Endothelial cell of umbilical vein (primary cell): ENCODE results near the gene SLC25A22. TPM values are rescaled to one million over a fixed set of nuclear protein-coding genes. Genes with fewer than 3 reads are reported as not detected.

Experiments
- BruUV-seq: library from RNA; stranded (reverse); fragments of 400-500 nt; replicated peaks from 2 replicates; lab custom pipeline; 2021; lab: Mats Ljungman, UMichigan
- CTCF ChIA-PET: fragments of 300-600, 350-600 bp; sonication (Branson Sonifier 250); formaldehyde crosslinking; loops from one replicate; lab custom pipeline; 2021; ENCODE audit warnings: antibody characterized with exemption, inconsistent platforms; lab: Charles Lee
- POLR2A ChIA-PET: fragments of 300-600, 350-600 bp; sonication (Branson Sonifier 250); formaldehyde crosslinking; loops from one replicate; lab custom pipeline; 2021; ENCODE audit warnings: antibody characterized with exemption, inconsistent platforms; lab: Charles Lee
- DNase-seq: peaks from one replicate; pipeline ENCODE4 v3.0.0-alpha.2; 2011; ENCODE audit warnings: low read depth, low spot score
- FAIRE-seq: peaks from 2 replicates; lab custom pipeline; 2011; peaks lifted over from hg19 to GRCh38; lab: Jason Lieb, UNC
- H2AFZ ChIP-seq: 2 replicates; pipeline ENCODE4 v1.6.0; 2012; ENCODE audit warnings: low read depth, low read length, control low read depth, inconsistent platforms
- H3K27ac ChIP-seq: 2 replicates; pipeline ENCODE4 v1.5.1; 2011; ENCODE audit warnings: low read depth, mild to moderate bottlenecking, control low read depth, low read length, moderate library complexity; ENCODE audit not compliant: insufficient read depth
- H3K27me3 ChIP-seq, 2 experiments: 2 replicates each; pipeline versions ENCODE4 v1.6.0 to v1.6.1; 2011; ENCODE audit warnings: low read length in 2 of 2, mixed read lengths in 1 of 2; ENCODE audit not compliant: control insufficient read depth in 2 of 2, insufficient read depth in 2 of 2
- H3K36me3 ChIP-seq, 2 experiments: 2 replicates in 1 of 2; 3 replicates in 1 of 2; pipeline ENCODE4 v1.5.1; 2011; ENCODE audit warnings: low read length in 2 of 2, mild to moderate bottlenecking in 1 of 2, moderate library complexity in 1 of 2; ENCODE audit not compliant: control insufficient read depth in 2 of 2, insufficient read depth in 2 of 2; ENCODE audit errors: extremely low read depth in 1 of 2
- H3K4me1 ChIP-seq: 3 replicates; pipeline ENCODE4 v1.5.1; 2011; ENCODE audit warnings: mild to moderate bottlenecking, low read length; ENCODE audit not compliant: control insufficient read depth, insufficient read depth; ENCODE audit errors: extremely low read depth
- H3K4me2 ChIP-seq: 2 replicates; pipeline ENCODE4 v1.6.1; 2011; ENCODE audit warnings: low read length, control low read depth, mixed read lengths; ENCODE audit not compliant: insufficient read depth
- H3K4me3 ChIP-seq, 3 experiments: fragments of 200-600 bp in 1 of 3; sonication (generic), shearing (Covaris generic) in 1 of 3; replicated peaks in 1 of 3; 2 replicates each; pipeline ENCODE4 v1.5.1; 2011 to 2016; ENCODE audit warnings: control low read depth in 3 of 3, low read length in 3 of 3, mild to moderate bottlenecking in 2 of 3, inconsistent platforms in 1 of 3, low read depth in 1 of 3, moderate library complexity in 1 of 3; ENCODE audit not compliant: insufficient read depth in 1 of 3
- H3K79me2 ChIP-seq: 2 replicates; pipeline ENCODE4 v1.6.0; 2012; ENCODE audit warnings: low read length, inconsistent platforms; ENCODE audit not compliant: control insufficient read depth, insufficient read depth
- H3K9ac ChIP-seq: replicated peaks from 2 replicates; pipeline ENCODE3; 2011; ENCODE audit warnings: low read length, control low read depth; ENCODE audit not compliant: insufficient read depth; ENCODE audit errors: extremely low read depth
- H3K9me1 ChIP-seq: replicated peaks from 3 replicates; pipeline ENCODE4 v1.6.0; 2011; ENCODE audit warnings: mild to moderate bottlenecking, low read length; ENCODE audit not compliant: control insufficient read depth, insufficient read depth; ENCODE audit errors: extremely low read depth
- H3K9me3 ChIP-seq: replicated peaks from 2 replicates; pipeline ENCODE4 v1.5.1; 2012; ENCODE audit warnings: low read length, inconsistent platforms; ENCODE audit not compliant: control insufficient read depth, insufficient read depth
- H4K20me1 ChIP-seq: replicated peaks from 2 replicates; pipeline ENCODE3; 2011; ENCODE audit warnings: mild to moderate bottlenecking, low read length; ENCODE audit not compliant: control insufficient read depth, insufficient read depth; ENCODE audit errors: extremely low read depth
- EZH2 ChIP-seq: IDR thresholded peaks from 2 replicates; pipeline ENCODE4 v1.6.1; 2012; ENCODE audit warnings: borderline replicate concordance, low read depth, mild to moderate bottlenecking, moderate library complexity, low read length, inconsistent platforms; ENCODE audit not compliant: severe bottlenecking
- FOS ChIP-seq: IDR thresholded peaks from 2 replicates; pipeline ENCODE4 v1.6.1; 2011; ENCODE audit warnings: mild to moderate bottlenecking, low read length, moderate library complexity, borderline replicate concordance; ENCODE audit not compliant: insufficient read depth
- GATA2 ChIP-seq: IDR thresholded peaks from 2 replicates; pipeline ENCODE4 v1.7.0; 2011; ENCODE audit warnings: low read depth, mild to moderate bottlenecking, moderate library complexity, mixed read lengths, low read length; ENCODE audit not compliant: insufficient read length, insufficient read depth
- JUN ChIP-seq: IDR thresholded peaks from 2 replicates; pipeline ENCODE4 v1.6.1; 2011; ENCODE audit warnings: borderline replicate concordance, low read depth; ENCODE audit not compliant: insufficient read length, insufficient read depth
- MYC ChIP-seq: IDR thresholded peaks from one replicate; pipeline ENCODE4 v1.6.1; 2011; ENCODE audit warnings: mild to moderate bottlenecking, low read depth, low read length
- POLR2A ChIP-seq: IDR thresholded peaks from 2 replicates; pipeline ENCODE4 v1.6.1; 2012; ENCODE audit warnings: low read depth, mild to moderate bottlenecking, control low read depth, low read length
- POLR2AphosphoS5 ChIP-seq: IDR thresholded peaks from 2 replicates; pipeline ENCODE4 v1.6.1; 2012; ENCODE audit warnings: low read depth, mild to moderate bottlenecking, control low read depth, low read length, moderate library complexity; ENCODE audit not compliant: insufficient read depth
- dilution Hi-C: fragments of 300-500 bp; cut with MboI; formaldehyde crosslinking; loops from one replicate; pipeline ENCODE4 v1.15.0; 2019; ENCODE audit warnings: low sequenced_read_pairs; ENCODE audit not compliant: extremely low pct_ligation_motif_present
- intact Hi-C: fragments of 100-400 bp; cut with micrococcal nuclease; formaldehyde crosslinking; loops from one replicate; pipeline ENCODE4 v1.10.0; 2022
- polyA plus RNA-seq, 4 experiments: library from polyadenylated mRNA; depleted of rRNA in 3 of 4; stranded (reverse) in 3 of 4; unstranded in 1 of 4; fragments of >200 nt; gene quantifications; 2 replicates each; pipeline versions ENCODE4 v1.2.1 to v1.2.3, GENCODE V29; 2011 to 2012; ENCODE audit warnings: missing spikeins in 1 of 4
- total RNA-seq: library from RNA; stranded (reverse); gene quantifications from 2 replicates; pipeline ENCODE4 v1.2.3, GENCODE V29; 2021
- TF ChIP-seq, protein P1 (sequence below), 2 donors: IDR thresholded peaks; 1 replicate in 1 of 2; 2 replicates in 1 of 2; pipeline ENCODE4 v1.5.1; 2011; ENCODE audit warnings: low read length in 2 of 2, mild to moderate bottlenecking in 2 of 2, moderate library complexity in 2 of 2, control low read depth in 1 of 2, inconsistent platforms in 1 of 2, low read depth in 1 of 2; ENCODE audit not compliant: insufficient read depth in 1 of 2; ENCODE audit errors: extremely low read depth in 1 of 2
- TF ChIP-seq, protein P2 (sequence below): IDR thresholded peaks from 2 replicates; pipeline ENCODE4 v1.6.1; 2011; ENCODE audit not compliant: insufficient read depth, insufficient read length

SLC25A22 gene
- total and polyA plus RNA-seq, 2 donors (not counting 3 experiments of a cell fraction or from before 2014, with no cell fraction given), result 24.5 to 24.9 TPM

DNA sequence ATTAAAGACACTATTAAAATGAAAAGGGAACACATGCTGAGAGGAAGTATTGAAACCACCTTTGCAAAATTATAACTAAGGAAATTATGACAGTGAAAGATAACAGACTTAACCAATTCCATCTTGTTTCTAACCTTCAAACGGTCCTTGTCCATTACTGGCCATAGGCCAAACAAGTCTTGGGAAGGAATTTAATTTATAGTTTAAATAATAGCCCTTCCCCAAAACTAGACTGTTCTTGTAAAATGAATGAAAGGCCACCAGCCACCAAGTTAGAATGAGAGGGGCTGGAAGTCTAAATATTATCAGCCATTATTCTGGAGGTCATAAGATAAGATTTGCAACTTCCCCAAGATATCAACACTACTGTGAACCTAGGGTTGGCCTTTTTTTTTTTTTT lies 52.7 kb downstream of the SLC25A22 start:
- H3K9ac ChIP-seq, result no peak overlapping the region
- H3K27me3 ChIP-seq, result no peaks in the 10 kb centered on the region
- H3K4me2 ChIP-seq, result no peak overlapping the region
- H4K20me1 ChIP-seq, result no peaks in the 10 kb centered on the region
- peaks cover 17% of the 10 kb centered on the region for H3K4me1 ChIP-seq
- H3K27ac ChIP-seq, result no peak overlapping the region
- BruUV-seq, result no TSS peak
- no peak for TF ChIP-seq JUN
- no peaks in the 10 kb centered on the region for H3K9me3 ChIP-seq
- FAIRE-seq, result no peak
- H2AFZ ChIP-seq, result no peak overlapping the region
- H3K36me3 ChIP-seq, result no peaks in the 10 kb centered on the region
- DNase-seq, result no peak
- peaks cover 32% of the 10 kb centered on the region for H3K79me2 ChIP-seq
- H3K9me1 ChIP-seq, result no peaks in the 10 kb centered on the region
- POLR2A ChIA-PET, result no interaction called here
- intact Hi-C loops, result no loop called here
- H3K4me3 ChIP-seq, result no peak overlapping the region
- CTCF ChIA-PET, result interaction anchor here (5.6 kb wide), 1 partner anchor 18 kb away, joined by 26 read pairs; no protein-coding TSS in a partner anchor
- dilution Hi-C loops, result no loop called here

DNA sequence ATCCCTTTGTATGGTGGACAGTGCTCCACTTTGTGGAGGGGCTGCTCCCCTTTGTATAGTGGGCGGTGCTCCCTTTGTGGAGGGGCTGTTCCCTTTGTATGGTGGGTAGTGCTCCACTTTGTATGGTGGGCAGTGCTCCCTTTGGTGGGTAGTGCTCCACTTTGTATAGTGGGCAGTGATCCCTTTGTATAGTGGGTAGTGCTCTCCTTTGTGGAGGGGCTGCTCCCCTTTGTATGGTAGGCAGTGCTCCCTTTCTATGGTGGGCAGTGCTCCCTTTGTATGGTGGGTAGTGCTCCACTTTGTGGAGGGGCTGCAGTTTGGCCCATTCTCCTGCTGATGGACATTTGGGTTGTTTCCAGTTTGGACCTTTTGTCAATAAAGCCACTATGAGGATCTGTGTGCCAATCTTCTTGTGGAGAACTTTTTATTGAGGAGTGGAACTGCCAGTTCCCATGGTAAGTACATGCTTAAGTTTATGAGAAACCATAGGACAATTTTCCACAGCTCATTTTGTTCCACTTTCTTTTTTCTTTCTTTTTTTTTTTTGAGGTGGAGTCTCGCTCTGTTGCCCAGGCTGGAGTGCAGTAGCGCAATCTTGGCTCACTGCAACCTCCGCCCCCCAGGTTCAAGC lies 55.4 kb downstream of the SLC25A22 start:
- BruUV-seq, result no TSS peak
- DNase-seq (no peak), FAIRE-seq (no peak)
- Histone ChIP-seq H3K79me2 (peaks cover 5% of the 10 kb centered on the region), H3K27ac (no peak overlapping the region), H3K9me1 (no peaks in the 10 kb centered on the region), H3K9me3 (no peaks in the 10 kb centered on the region), H3K36me3 (no peaks in the 10 kb centered on the region), H4K20me1 (no peaks in the 10 kb centered on the region), H3K4me1 (peaks cover 5% of the 10 kb centered on the region), H2AFZ (no peak overlapping the region), H3K9ac (no peak overlapping the region), H3K4me3 (no peak overlapping the region), H3K27me3 (no peaks in the 10 kb centered on the region), H3K4me2 (no peak overlapping the region)
- dilution Hi-C loops (no loop called here), intact Hi-C loops (no loop called here)
- ChIA-PET CTCF (interaction anchor here (1.9 kb wide), 1 partner anchor 19 kb away, joined by 5 read pairs; no protein-coding TSS in a partner anchor), POLR2A (interaction anchor here (0.6 kb wide), 1 partner anchor 293 kb away, joined by 3 read pairs; the partner anchor contains the start of gene PTDSS2)
- TF ChIP-seq, protein P1, sequence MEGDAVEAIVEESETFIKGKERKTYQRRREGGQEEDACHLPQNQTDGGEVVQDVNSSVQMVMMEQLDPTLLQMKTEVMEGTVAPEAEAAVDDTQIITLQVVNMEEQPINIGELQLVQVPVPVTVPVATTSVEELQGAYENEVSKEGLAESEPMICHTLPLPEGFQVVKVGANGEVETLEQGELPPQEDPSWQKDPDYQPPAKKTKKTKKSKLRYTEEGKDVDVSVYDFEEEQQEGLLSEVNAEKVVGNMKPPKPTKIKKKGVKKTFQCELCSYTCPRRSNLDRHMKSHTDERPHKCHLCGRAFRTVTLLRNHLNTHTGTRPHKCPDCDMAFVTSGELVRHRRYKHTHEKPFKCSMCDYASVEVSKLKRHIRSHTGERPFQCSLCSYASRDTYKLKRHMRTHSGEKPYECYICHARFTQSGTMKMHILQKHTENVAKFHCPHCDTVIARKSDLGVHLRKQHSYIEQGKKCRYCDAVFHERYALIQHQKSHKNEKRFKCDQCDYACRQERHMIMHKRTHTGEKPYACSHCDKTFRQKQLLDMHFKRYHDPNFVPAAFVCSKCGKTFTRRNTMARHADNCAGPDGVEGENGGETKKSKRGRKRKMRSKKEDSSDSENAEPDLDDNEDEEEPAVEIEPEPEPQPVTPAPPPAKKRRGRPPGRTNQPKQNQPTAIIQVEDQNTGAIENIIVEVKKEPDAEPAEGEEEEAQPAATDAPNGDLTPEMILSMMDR (IDR thresholded peaks at IDR 0.05; ENCODE audit: extremely low read depth in 1 of 2, insufficient read depth in 1 of 2, low read depth in 1 of 2, low read length in 2 of 2), result no peak
- TF ChIP-seq MYC, result no peak
- TF ChIP-seq, protein P2, sequence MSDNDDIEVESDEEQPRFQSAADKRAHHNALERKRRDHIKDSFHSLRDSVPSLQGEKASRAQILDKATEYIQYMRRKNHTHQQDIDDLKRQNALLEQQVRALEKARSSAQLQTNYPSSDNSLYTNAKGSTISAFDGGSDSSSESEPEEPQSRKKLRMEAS, result no peak
- TF ChIP-seq POLR2AphosphoS5, result no peak
- TF ChIP-seq GATA2, result no peak
- no peak for TF ChIP-seq FOS
- no peak for TF ChIP-seq JUN
- TF ChIP-seq POLR2A, result no peak
- no peak for TF ChIP-seq EZH2
